Left lobe of liver (tissue), 2 donors: ENCODE measurements around the gene C16orf46. TPM values are rescaled to one million over a fixed set of nuclear protein-coding genes. Genes with fewer than 3 reads are reported as not detected.

ENCODE experiments used
- ATAC-seq: fragments of 200-7000 bp; cut with Tn5 transposase; one replicate; pipeline ENCODE4 v1.9.1; 2020; ENCODE audit warnings: mild to moderate bottlenecking, moderate library complexity
- DNase-seq: peaks from one replicate; pipeline ENCODE4 v3.0.0-alpha.2; 2020; ENCODE audit warnings: low spot score
- total RNA-seq: library from RNA; stranded (reverse); gene quantifications from one replicate; pipeline ENCODE4 v1.2.1, GENCODE V29; 2021
- donor health status: DM: no; HTN: no; CAD: no; lungs with moderate emphysema.
- donor health status: DM: no; HTN: yes; CAD: no.

The C16orf46 gene
- total RNA-seq, 1 donor from 2014 or later, result 2.0 TPM

DNA sequence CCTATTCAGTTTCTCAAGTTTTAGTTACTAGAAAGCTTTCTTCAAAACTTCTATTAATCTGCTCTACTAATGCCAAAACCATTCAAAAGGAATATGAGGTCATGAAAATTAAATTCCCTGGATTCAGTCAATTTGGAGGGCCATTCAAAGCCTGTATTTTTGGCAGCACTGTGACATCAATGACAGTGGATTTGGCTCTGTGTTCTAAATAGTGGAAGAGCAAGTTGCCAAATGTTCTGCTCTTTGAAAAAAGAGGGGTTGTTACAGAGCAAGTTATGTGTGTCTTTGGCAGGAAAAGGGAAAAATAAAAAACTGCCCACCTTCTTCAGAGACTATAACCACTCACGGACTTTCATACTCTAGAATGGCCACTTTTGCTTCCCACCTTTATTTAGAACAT lies 3.2 kb upstream of the C16orf46 start:
- DNase-seq (no peak), ATAC-seq (no peak)

DNA sequence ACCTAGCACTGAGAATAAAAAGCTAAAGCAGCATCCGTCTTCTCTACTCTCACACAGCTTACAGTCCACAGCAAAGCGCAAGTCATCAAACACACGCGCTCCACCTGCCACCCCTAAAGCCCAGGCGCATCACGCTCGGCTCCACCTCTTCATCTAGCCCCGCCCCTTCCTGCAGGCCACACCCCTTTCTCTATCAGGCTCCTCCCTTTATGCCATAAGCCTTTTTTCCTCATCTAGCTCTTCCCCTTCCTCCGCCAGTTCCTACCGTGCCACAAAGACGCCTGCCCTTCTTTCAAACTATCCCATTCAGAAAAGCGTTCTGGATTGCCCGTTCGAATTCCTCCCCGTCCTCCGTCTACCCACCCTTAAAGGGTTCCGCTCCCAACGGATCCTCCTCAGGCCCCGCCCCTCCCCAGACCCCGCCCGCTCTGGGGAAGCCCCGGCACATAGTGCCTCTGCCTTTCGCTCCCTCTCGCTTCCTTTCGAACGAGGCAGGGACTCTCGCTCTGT lies 417 bp downstream of the C16orf46 start:
- peak; percentile 83 for DNase-seq
- ATAC-seq, result peak; percentile 91

DNA sequence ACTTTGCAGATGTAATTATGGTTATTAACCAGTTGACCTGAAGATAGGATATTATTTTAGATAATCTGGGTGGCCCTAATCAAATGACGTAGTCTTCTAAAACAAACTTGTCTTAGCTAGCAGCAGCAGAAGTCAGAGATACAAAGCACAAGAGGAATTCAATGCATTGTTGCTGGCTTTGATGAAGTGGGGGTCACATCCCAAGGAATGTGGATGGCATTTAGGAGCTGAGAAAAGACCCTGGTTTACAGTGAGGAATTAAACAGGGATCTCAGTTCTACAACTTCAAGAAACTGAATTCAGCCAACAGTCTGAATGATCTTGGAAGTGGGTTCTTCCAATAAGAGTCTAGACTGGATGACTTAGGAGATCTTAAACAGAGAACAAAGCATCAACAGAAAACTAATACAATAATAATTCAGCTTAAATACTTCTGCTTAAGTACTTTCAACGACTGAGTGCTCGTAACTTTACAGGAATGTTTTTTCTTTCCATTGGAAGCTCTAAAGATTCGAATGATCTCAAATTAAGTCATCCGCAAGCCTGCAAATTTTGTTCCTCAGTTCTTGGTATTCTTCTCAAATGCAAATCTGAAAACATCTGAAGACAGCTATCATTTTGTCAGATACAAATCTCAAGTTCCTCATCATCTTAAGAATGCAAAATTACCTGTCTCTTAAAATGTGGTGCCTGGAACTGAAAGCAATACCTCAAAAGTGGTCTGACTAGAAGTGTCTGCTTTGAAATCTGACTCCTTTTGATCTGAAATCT lies 3.3 kb downstream of the C16orf46 start:
- DNase-seq (no peak), ATAC-seq (no peak)

DNA sequence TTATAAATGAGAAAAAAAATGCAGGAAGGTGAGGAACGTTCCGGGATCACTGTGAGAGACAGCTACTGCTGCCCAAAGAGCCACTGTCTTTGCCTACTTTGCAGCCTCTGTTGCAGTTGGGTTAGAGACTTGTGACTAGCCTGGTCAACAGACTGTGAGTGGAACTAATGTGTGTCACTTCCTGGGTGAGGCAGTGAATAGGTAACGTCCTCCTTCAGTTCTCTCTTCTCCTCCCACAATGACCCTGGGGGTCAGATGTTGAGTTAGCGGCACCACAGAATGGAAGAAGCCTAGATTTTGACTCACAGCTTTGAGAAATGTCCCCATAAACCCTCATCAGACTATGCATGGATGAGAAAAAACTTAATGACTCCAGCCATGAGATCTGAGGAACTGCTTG lies 5.2 kb downstream of the C16orf46 start:
- no peak for DNase-seq
- ATAC-seq, result no peak

DNA sequence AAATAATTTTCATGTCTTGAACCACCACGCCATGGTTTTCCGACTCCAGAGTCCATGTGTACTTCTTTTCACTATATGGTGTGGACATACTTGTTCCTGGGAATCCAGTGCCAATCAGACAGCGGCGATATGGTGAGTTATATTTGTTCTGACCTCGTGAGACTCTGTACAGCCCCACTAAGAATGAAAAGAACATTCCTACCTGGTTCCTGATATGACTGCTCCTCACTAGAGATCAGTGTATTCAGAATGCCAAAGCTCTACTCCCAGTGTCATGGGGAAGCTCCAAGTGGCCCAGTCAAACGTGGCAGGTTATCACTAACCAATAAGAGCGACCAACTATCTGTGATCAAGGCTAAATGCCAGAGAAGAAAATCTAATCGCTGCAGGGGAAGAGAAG lies 6.1 kb downstream of the C16orf46 start:
- ATAC-seq, result no peak

DNA sequence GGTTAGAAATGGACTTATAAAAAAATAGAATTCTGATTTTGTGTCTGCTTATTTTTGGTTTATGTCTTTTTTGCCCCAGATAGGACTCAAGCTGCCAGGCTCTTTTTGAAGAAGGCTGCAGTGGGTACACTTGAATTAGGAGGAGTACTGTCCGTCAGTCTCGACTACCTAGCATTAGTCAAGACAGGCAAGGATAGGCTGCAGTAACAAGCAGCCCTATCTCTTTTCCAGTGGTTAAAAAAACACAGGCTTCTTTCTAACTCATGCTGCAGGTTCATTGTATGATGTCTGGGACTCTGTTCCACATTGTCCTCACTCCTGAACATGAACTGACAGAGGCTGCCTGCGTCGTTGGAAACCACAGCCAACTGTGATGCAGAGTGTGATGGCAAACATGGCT lies 8.0 kb downstream of the C16orf46 start:
- ATAC-seq, result no peak
- no peak for DNase-seq

More for the DNA sequence above, 6.1 kb downstream of the C16orf46 start:
- no peak for DNase-seq

DNA sequence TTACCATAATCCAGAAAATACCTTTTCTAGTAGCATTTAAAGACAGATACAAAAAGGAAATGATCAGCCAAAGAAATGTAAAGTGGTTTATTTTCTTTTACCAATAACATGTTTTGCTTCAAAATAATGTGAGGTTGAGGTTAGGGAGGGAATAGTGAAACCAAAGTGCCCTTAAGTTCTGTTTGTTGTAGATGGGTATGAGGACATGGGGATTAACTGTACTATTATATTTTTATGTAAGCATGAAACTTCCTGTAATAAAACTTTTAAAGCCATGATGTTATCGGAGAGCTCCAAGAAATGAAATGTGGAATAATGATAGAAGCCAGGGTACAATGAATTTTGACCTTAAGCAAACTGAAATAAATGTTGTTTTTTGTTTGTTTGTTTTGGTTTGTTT lies 9.9 kb downstream of the C16orf46 start:
- ATAC-seq (no peak), DNase-seq (no peak)

DNA sequence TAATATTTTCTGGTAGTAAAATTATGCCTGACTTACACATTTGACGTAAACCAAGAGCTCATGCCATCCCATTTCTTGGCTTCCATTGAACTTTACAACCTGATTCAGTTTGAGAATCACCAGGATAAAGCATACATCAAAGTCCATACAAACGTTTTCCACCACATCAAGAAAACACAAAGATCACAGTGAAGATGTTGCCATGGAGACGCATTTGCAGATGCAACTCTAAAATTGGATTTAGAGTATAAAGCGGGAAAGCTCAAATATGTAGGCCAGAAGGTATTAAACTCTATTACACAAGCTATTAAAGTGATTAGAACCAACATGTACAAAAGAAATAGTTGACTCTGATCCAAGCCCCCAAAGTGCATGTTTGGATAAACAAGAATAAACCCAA lies 10.4 kb downstream of the C16orf46 start:
- DNase-seq, result no peak
- ATAC-seq, result no peak

DNA sequence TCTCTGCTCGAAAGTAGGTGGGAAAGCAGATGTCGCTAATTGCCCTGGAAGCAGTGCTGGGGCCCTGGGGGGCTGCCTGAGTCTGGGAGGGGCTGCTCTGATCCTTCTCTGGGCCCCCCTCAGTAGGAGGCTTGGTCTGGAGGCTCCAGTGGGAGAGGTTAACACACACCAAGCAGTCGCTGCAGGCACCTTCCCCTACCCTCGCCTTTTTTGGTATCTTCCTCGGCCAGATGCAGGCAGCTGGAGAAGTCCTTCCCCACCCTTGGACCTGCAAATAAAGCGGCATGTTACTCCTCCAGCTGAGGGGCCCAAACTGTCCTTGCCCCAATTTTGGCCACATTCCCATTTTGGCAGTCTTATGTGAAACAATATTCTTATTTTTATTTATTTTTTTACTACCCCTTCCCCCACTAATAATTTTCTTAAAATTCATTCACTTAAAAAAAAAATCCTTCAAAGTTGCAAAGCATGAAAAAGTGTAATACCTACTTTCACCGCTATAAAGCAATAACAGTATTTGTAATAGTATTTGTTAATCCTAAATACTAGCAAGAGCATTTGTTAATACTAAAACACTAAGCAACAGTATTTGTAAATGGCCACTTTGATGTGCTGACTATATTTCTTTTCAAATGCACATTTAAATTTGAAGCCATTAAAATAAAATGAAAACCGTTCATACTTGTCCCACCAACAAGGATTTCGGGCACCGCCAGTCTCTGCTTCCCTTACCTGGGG lies 15.0 kb downstream of the C16orf46 start:
- ATAC-seq (no peak), DNase-seq (no peak)

DNA sequence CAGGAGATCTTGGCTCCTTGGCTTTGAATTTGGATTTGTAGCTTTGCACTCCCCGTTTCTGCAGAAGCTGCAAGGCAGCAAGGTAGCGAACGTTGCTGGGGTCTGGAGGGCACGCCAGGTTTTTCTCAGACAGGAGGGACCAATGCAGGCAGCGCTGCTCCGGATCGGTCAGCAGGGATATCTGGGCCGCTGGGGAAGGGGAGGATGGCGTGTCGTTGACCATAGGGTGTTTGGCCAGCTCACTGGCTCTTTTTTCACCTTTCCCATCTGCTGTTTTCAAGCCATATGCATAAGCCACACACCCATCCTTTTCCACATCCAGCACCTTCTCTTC lies 15.8 kb downstream of the C16orf46 start:
- no peak for ATAC-seq
- DNase-seq, result no peak

DNA sequence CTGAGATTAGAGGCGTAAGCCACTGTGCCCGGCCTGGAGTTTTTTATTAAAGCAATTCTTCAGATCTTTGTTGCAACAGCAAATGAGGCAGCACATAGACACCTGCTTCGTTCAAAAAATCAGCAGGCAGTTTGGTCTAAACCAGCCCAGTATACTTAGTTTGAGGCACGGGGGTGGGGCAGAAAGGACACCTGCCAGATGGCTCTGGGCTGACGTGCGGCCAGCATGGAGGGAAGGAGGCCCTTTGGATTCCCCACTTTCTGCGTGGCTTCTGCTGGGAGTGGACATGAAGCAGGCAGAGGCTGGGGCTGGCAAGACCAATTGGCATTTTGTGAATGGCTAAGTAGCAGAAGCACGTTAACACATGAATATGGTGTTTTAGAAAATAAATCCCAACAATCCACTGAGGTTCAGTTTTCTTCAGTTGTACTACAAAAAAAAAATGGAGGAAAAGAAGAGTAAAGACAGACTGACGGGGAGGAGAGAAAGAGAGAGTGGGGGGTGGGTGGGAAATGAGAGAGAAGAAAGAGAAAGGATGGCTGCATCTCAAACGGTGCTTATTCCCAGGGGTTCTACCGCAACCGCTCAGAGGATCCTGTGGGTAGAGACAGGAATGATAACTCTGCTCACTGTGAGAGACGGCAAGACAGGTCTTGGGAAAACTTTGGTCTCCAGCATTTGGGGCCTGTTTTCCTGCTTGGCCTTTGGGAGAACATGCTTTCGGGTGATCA lies 16.3 kb downstream of the C16orf46 start:
- no peak for ATAC-seq
- DNase-seq, result no peak

DNA sequence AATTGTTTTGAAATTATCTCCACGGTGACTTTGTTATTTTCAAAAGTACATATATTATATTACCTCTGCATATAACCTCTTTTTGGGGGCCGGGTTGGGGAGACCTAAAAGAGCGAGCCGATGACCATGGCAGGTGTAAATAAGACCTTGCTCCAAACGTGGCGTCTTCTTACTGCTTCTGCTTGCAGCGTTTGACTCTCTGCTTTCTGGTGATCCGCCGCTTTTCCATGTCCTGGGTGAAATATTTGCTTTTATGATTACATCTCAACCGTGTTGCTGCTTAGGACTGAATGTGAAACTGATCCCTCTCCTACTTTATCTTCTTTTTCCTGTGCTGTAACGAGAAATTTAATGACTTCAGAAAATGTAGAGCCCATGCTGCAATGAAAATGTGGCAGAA lies 23.3 kb downstream of the C16orf46 start:
- no peak for DNase-seq
- ATAC-seq, result no peak

DNA sequence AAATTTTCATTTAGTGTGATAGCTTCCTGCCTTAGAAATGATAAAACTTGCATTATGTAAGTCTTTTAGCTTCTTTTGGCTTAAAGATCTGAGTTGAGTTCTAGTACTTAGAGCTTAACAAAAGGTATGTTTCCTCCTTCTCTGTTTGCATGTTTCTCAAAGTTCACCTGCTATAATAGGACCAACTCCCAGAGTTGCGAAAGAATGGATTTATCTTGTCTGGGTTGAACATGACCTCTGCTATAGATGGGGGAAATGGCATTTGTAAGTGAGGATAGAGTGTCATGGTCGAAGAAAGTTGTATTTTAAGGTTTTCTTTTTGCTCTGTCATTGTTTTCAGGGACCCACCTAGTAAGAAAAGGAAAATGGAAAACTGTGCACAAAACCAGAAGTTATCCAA lies 34.2 kb downstream of the C16orf46 start:
- ATAC-seq (no peak), DNase-seq (no peak)

DNA sequence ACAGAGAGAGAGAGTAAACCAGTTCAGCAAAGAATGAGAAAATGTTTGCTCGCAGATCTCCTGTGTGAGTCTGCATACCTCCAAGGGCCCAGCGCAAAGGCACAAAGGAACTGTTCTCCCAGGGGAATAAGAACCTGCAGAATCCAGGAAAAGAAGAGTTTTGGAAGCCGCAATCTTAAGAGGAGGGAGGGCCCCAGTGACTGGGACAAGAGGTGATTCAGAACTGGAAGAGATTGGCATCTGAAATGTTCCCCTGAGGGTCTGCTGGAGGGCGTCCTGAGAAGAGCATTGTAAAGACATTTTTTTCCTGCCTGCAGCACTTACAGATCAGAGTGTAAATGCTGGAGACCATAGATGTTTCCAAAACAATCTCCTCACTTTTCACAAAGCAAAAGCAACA lies 35.3 kb downstream of the C16orf46 start:
- ATAC-seq, result no peak

DNA sequence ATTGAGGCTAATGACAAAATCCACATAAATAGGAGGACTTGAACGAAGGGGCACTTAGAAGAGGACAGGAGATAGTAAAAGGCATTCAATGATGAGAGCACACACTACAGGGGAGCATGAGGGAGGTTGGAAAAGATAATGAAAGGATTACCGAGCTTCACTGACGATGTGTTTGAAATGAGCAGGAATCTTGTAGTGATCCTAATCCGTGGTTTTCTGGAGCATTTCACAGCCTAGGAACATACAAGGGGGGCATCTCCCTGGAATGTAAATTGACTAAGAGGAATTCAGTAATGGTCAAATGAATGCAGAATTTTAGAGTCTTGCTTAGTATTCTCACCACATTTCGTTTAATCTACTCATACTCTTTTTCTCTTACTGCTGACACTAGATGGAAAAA lies 36.2 kb downstream of the C16orf46 start:
- no peak for DNase-seq
- no peak for ATAC-seq

More for the DNA sequence above, 35.3 kb downstream of the C16orf46 start:
- no peak for DNase-seq

DNA sequence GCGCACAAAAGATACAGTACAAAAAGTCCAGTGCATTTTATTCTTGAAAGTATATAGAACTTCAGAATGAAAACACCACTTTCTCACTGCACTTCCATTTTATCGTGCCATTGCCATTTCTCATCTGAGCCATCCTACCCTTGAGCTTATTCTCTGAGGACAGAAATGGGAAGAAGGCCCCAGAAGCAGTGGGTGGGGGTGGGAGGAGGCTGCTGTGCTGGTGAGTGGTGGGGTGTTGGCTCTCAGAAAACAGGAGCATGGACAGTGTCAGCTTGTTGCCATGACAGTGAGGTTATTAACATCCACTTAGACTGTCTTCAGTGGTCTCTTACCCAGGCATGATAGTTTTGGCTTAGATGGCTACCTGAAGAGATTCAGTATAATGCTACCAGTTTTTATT lies 36.9 kb downstream of the C16orf46 start:
- no peak for ATAC-seq
- DNase-seq, result no peak

DNA sequence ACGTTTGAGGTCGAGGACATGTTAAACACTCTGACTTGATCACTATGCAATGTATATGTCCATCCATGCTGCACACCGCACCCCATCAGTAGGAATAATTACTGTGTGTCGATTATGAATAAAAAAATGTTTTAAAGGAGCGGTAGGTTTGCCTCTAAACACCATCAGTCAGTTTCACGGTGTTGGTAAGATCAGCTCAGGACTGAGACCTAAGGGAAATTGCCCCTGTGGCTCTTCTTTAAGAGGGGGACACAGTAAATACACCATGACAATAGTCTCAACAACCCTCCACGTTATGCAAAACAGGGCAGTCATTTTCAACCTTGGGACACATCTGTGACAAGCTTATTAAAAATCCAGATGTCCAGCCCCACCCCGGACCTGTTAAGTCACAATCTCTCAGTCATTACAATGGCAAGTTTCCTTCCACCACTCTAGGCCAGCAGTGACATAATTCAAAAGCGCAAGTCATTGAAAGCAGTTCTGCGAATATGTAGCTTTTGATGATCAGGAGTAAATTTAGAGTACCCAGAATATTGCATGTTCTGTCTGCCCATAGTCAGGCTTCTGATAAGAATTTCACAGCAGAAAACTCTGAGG lies 40.2 kb downstream of the C16orf46 start:
- DNase-seq (no peak), ATAC-seq (no peak)

DNA sequence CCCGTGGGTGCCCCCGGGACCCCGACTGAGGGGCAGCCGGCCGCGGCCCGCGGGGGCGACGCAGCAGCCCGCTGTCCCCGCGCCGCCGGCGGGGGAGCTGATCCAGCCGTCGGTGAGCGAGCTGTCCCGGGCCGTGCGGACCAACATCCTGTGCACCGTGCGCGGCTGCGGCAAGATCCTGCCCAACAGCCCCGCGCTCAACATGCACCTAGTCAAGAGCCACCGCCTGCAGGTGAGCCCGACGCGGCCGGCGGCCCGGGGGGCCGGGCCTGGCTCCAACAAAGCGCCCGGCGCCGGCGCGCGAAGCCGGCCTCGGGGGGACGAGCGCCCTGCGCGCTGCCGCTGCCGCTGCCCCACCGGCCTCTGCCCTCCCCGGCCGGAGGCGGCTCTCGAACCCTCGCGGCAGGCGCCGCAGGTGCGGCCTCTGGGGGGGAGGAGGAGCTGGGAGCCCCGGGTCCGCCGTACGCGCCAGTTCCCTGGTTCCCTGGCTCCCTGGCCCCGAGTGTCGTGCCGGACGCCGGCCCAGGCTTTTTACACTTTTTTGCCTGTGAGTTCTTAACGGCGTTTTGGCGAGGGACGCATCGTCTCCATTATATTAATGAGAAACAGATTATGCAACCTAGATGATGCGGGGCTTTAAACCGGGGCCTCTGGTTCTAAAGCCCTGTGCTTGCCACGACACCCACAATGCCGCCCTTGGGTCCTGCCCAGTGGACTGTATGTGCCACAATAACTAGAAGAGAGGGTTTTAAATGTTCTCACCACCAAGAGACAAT lies 40.9 kb downstream of the C16orf46 start:
- DNase-seq (peak; percentile 59), ATAC-seq (peak; percentile 59)

DNA sequence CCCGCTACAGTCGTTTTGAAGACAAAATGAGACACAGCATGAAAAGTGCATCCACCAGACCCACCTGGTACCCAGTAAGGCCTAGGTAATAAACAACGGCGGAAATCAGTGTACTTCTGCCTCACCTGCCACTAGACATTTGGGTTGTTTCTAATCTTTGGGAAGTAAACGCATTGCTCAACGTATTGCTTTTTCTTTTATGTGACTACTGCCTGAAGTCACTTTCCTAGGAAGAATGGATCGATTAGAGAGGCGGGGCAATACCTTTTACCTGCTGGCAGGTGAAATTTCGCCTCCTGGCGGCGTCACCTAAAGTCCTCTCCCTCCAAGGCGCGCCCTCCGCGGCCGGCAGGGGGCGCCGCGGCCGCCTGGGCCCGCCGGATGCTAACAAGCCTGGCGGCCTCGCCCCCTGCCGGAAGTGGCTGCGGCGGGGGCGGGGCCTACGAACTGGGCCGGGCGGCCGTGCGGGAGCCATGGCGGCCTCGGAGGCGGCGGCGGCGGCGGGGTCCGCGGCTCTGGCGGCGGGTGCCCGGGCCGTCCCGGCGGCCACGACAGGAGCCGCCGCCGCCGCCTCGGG lies 41.6 kb downstream of the C16orf46 start, which contains the start of gene ATMIN:
TSS of gene ATMIN (plus strand) at position 445 of the 577 bp plus-strand sequence. CDS start at position 474, 29 bp downstream.
- peak; percentile 99 for ATAC-seq
- DNase-seq, result peak; percentile 91
